Astrocyte of the spinal cord (primary cell): ENCODE data around the gene RANBP1.

Source experiments
- DNase-seq: peaks from one replicate; pipeline ENCODE4 v3.0.0; 2011; ENCODE audit warnings: low read depth, low spot score
- H3K4me3 ChIP-seq: 2 replicates; pipeline ENCODE4 v1.5.1; 2011; ENCODE audit warnings: low read depth, mild to moderate bottlenecking, low read length, moderate library complexity
- CTCF ChIP-seq: IDR thresholded peaks from 2 replicates; pipeline ENCODE4 v1.5.1; 2012; ENCODE audit warnings: low read depth, mild to moderate bottlenecking, low read length, inconsistent platforms
- in situ Hi-C: cut with HindIII; loops from 2 replicates; pipeline ENCODE4 v1.10.0; 2017; ENCODE audit warnings: low sequenced_read_pairs

RANBP1 gene

DNA sequence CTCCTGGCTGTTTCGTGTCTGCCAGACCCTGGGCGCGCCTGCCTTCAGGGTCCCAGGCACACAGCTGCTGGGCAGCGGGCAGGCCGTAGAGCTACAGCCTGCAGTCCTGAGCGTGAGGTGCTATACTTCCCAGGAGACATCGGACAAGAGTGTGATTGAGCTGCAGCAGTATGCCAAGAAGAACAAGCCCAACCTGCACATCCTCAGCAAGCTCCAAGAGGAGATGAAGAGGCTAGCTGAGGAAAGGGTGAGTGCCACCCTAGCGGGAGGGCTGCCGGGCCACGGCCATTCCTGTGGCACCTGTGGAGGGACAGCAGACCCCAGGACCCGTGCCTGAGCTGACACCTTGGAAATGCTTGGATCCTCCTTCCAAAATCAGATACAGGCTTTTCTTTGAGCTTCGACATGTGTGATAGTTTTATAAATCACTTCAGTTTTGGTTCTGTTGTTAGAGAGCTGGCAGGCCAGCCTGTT lies 7.1 kb upstream of the RANBP1 start:
- no peak for TF ChIP-seq CTCF
- DNase-seq = no peak
- in situ Hi-C loops = no loop called here
- H3K4me3 ChIP-seq = no peak overlapping the region

- in situ Hi-C loops = no loop called here
- H3K4me3 ChIP-seq = no peak overlapping the region
- DNase-seq = no peak
- TF ChIP-seq CTCF = no peak
These were observed 6.2 kb upstream of the RANBP1 start for GRCh38 chr22:20109411-20110358.

DNA sequence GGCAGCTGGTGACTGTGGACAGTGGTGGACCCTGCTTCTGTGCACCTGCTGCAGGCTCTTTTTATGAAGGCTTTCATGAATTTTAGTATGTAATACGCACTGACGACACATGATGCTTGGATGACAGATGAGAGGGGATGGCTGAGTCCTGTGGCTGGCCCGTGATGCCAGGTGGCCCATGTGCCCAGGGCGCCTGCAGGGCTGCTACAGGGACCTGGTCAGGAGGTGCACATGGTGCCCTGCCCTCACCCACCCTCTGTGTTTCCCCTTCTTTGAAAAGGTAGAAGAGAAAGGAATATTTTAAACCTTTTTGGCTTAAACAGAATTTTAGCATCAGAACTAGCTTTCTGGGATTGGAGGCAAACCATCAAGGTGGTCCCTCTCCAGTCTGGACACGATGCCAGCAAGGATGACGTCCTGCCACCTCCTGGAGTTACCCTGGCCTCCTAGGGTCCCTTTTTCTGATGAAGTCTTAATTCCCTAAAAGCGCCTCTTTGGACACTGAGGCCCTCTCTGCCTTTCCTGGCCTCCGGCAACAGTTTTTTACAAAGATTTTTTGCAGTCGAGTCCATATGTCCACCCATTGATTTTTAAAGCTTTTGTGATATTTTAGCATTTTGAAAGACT lies 5.4 kb upstream of the RANBP1 start:
- no peak for TF ChIP-seq CTCF
- H3K4me3 ChIP-seq = no peak overlapping the region
- DNase-seq = no peak
- in situ Hi-C loops = no loop called here

- in situ Hi-C loops = no loop called here
- no peak overlapping the region for H3K4me3 ChIP-seq
- peak; percentile 19 for DNase-seq
- TF ChIP-seq CTCF = peak; percentile 55
These were observed 4.7 kb upstream of the RANBP1 start for GRCh38 chr22:20111045-20111688.

DNA sequence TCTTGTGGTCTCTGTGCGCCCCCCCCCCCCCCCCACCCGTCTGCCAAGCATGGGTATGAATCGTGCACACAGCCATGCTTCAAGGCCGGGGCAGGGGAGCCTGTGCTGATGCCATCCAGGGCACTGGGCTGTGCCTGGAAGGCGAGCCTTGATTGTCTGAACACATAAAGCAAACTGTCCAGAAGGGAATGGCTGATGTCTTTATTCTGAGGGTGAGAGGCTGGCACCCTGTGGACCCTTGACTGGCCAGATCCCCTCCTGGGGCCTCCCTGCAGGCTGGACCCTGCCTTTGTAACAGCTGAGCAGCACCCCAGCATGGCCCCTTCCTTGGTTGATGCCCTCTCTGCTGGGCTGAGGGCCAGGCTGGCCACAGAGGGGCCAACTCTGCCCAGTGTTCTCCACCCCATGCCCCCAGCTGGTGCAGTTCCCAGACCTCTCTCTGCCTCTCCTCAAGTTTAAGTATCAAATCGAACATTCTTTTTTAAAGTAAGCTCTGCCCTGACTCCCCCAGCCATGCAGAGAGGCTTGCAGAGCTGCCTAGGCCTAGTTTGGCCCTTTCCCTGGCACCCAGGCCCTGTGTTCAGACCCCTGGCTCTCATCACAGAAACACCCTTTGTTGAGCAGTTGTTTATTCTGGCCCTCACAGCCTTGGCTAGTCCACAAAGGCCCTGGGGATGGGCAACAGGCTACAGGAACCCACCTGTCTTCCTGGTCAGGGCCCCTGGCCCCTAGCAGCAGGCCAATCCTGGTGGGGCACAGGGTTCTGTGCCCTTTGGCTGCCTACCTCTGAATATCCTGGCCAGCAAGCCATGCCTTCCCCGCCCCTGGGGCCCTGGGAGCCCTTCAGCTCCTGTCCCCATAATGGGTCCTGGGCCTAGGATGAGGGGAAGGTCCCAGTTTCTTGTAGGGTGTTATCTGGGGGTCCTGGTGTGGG lies 3.9 kb upstream of the RANBP1 start:
- TF ChIP-seq CTCF = no peak
- H3K4me3 ChIP-seq = no peak overlapping the region
- in situ Hi-C loops = no loop called here
- no peak for DNase-seq
